Stimulated activated CD8-positive, alpha-beta memory T cell treated with anti-CD3 and anti-CD28 coated beads, Interleukin-12 subunit alpha, Interleukin-12 subunit beta, amount 100 ng/mL, for 4 hours (primary cell): ENCODE data around the gene ANKRD53.
"Not testable (repeated sequence)": the region's sequence is repeated elsewhere in the genome, so short reads cannot be mapped to it uniquely, and the experiment has no call there.

Experiments
- DNase-seq: peaks from one replicate; pipeline ENCODE4 v3.0.0-alpha.2; 2020; ENCODE audit warnings: low read depth

The ANKRD53 gene

GRCh38 chr2:71019989-71020388, 41.6 kb downstream of the ANKRD53 start:
- DNase-seq = not testable (repeated sequence)

GRCh38 chr2:71021394-71021793, 43.0 kb downstream of the ANKRD53 start:
- not testable (repeated sequence) for DNase-seq

- DNase-seq = peak; percentile 54
Observed at GRCh38 chr2:71023553-71024243, 45.3 kb downstream of the ANKRD53 start.
